Esophagus squamous epithelium (tissue), 4 donors: ENCODE results near the gene BZW1.

Experiments used
- CTCF ChIP-seq, 6 experiments: fragments of 450-650 bp in 4 of 6; fragments of 200-600 bp in 2 of 6; sonication (generic) in 2 of 6; IDR thresholded peaks; one replicate each; pipeline ENCODE4 v1.5.1; 2016 to 2019; ENCODE audit warnings: antibody characterized with exemption in 6 of 6, mild to moderate bottlenecking in 4 of 6, moderate library complexity in 4 of 6
- POLR2A ChIP-seq, 4 donors: fragments of 450-650 bp; IDR thresholded peaks; one replicate each; pipeline ENCODE4 v1.6.1; 2017; ENCODE audit warnings: antibody characterized with exemption in 4 of 4, mild to moderate bottlenecking in 4 of 4, moderate library complexity in 3 of 4

- TF ChIP-seq POLR2A (IDR thresholded peaks at IDR 0.05) (no peak), CTCF (IDR thresholded peaks at IDR 0.05) (no peak)
Measured at GRCh38 chr2:200856806-200857205, 45.1 kb downstream of the BZW1 start.
